GM12891 (cell line): ENCODE results near the gene ABHD16A.

Source experiments
- DNase-seq: peaks from one replicate; pipeline ENCODE4 v3.0.0; 2011; ENCODE audit warnings: low spot score; ENCODE audit not compliant: insufficient read length
- FAIRE-seq: peaks from 2 replicates; lab custom pipeline; 2011; peaks lifted over from hg19 to GRCh38; lab: Jason Lieb, UNC
- PAX5 ChIP-seq: IDR thresholded peaks from 2 replicates; pipeline ENCODE4 v1.6.1; 2011; ENCODE audit warnings: low read length, moderate library complexity, mild to moderate bottlenecking; ENCODE audit not compliant: insufficient read depth, severe bottlenecking
- POLR2A ChIP-seq: IDR thresholded peaks from 2 replicates; pipeline ENCODE4 v1.6.1; 2011; ENCODE audit warnings: low read depth, low read length, control low read depth
- POLR2AphosphoS5 ChIP-seq: IDR thresholded peaks from 2 replicates; pipeline ENCODE4 v1.6.1; 2011; ENCODE audit warnings: low read depth, low read length, control low read depth
- POU2F2 ChIP-seq: IDR thresholded peaks from 2 replicates; pipeline ENCODE4 v1.6.1; 2011; ENCODE audit warnings: low read depth, mild to moderate bottlenecking, control low read depth, low read length, moderate library complexity
- SPI1 ChIP-seq: IDR thresholded peaks from 2 replicates; pipeline ENCODE4 v1.6.1; 2011; ENCODE audit warnings: low read depth, low read length, control low read depth
- TAF1 ChIP-seq: IDR thresholded peaks from 2 replicates; pipeline ENCODE4 v1.6.1; 2011; ENCODE audit warnings: low read depth, low read length, control low read depth

ABHD16A gene

DNA sequence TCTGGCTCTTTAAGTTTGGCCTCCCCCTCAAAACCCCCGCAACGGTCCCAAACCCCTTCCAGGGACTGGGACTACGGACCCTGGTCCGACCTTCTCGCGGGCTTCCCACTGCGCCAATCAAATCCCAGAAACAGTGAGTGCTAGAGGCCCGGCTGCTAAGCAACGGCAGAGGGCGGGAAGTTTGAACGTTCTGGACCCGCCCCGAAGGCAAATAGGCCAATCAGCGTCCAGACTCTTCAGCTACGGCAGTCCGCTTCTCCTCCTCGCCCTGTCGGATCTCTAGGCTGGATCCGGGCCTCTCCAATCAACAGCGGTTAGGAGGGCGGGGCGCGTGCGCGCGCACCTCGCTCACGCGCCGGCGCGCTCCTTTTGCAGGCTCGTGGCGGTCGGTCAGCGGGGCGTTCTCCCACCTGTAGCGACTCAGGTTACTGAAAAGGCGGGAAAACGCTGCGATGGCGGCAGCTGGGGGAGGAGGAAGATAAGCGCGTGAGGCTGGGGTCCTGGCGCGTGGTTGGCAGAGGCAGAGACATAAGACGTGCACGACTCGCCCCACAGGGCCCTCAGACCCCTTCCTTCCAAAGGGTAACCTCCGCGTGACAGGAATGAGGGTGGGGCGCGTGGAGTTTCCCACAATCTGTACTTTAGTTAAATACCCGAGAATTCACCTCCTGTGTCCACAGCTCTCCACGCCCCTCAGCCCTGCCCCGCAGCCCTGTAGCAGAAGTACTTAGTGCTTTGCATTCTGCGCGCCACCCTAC, 36.7 kb upstream of the ABHD16A start, which contains the start of gene MSH5:
TSS of gene MSH5 (plus strand) at position 367 of the 758 bp plus-strand sequence. CDS start 462 bp downstream, outside the sequence.
- DNase-seq (peak; percentile 90), FAIRE-seq (peak; percentile 94)

DNA sequence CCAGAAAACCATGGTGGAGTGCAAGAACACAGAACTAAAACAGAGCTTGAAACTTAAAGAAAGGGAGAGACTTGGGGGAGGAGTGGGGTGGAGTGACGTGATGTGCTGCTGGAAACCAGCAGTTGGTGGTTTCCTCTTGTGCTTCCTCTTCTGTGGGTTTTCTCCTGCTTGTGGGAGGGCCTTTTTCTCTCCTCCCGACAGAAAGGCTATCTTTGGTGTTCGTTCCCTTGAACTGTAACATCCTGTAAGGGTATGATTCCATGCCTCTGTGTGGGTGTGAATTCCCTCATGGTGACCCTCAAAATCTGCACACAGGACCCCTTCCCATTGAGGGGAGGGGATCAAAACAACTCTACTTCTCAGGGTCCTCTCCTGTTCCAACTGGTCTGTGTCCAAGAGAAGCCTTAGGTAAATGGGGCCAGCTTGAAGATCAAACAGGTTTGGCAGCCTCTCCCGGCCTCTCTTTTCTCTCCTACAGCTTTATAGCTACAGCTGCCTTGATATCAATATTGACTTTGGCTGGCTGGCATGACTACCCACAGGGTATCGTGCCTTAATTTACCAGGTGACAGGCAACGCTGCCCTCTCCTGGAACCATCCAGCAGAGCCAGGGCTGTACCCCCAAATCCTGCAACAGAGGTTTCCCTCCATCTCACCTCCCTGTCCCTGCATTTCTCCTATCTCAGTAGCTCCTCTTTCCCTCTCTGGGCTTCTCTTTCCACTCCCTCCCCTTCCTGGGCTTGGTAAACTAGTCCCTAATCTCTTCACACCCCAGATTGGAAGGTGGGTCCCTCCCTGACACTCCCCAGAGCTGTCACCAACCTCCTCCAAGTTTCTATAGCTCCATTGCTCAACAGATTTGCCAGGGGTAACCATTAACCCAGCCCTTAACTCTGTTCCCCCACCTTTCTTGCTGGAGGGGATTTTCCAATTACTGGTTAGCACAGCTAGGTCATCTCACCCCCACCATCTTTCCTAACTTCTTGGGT, 35.2 kb upstream of the ABHD16A start:
- peak; percentile 63 for FAIRE-seq
- DNase-seq: no peak
- TF ChIP-seq PAX5: no peak
- TF ChIP-seq POLR2AphosphoS5: peak; percentile 20; the same call in 1 of the 2 replicates
- no peak for TF ChIP-seq POU2F2
- peak; percentile 75 for TF ChIP-seq SPI1
- no peak for TF ChIP-seq TAF1
- TF ChIP-seq POLR2A: peak; percentile 25

More for the DNA sequence above, 36.7 kb upstream of the ABHD16A start, which contains the start of gene MSH5:
- TF ChIP-seq POLR2AphosphoS5 (0 out of 2 replicates have a peak, but pooled peaks have one; percentile 26), PAX5 (no peak), SPI1 (no peak), POLR2A (peak; percentile 70; the same call in 1 of the 2 replicates), TAF1 (peak; percentile 45), POU2F2 (peak; percentile 37; the same call in 1 of the 2 replicates)

DNA sequence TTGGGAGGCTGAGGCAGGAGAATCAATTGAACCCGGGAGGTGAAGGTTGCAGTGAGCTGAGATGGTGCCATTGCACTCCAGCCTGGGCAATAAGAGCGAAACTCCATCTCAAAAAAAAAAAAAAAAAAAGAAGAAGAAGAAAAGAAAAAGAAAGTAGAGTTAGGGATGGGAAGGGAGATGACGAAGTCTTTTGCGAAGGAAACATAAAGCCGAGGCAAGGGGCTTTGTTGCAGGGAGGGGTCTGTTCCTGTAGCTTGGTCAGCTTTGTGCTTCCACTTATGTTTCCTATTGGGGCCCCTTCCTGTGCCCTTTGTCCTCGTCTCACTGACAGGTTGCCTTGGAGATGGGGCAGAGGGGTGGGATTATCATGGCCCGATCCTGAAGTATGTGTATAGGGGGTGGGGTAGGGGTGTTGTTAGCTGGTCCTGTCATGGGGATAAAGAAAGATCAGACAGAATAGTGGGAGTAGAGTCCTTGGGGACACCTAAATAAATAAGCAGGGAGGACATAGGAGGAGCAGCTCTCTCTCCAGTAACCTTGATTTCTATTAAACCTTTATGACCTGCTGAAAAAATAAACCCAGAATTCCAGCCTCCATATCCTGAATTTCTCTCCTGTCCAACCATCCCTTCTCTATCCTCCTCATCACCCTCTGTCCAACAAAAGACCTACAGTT, 34.3 kb upstream of the ABHD16A start:
- FAIRE-seq: no peak
- TF ChIP-seq PAX5 (no peak), TAF1 (no peak), POLR2A (no peak), SPI1 (no peak), POU2F2 (no peak), POLR2AphosphoS5 (no peak)
- DNase-seq: no peak

DNA sequence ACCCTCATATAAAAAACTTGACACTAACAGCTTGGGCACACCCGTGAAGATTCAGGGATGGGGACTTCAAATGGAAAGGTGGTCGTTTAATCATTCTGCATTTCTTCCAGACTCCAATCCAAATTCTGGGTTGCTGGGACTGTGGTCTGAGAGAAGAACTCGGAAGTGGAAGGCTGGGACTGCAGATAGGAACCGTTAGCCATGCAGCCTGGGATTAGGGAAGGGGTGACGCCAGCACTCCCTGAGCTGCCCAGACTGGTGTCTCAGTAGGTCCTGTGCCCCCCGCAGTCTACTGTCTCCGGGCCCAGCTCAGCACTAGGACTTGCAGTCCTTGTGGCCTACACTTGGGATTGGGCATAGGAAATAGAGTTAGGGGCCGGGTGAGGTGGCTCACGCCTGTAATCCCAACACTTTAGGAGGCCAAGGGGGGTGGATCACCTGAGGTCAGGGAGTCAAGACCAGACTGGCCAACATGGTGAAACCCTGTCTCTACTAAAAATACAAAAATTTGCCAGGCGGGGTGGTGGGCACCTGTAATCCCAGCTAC, 33.7 kb upstream of the ABHD16A start:
- TF ChIP-seq TAF1 (no peak), POU2F2 (0 out of 2 replicates have a peak, but pooled peaks have one; percentile 5), PAX5 (no peak), POLR2A (no peak)
- DNase-seq: no peak
- FAIRE-seq: no peak

DNA sequence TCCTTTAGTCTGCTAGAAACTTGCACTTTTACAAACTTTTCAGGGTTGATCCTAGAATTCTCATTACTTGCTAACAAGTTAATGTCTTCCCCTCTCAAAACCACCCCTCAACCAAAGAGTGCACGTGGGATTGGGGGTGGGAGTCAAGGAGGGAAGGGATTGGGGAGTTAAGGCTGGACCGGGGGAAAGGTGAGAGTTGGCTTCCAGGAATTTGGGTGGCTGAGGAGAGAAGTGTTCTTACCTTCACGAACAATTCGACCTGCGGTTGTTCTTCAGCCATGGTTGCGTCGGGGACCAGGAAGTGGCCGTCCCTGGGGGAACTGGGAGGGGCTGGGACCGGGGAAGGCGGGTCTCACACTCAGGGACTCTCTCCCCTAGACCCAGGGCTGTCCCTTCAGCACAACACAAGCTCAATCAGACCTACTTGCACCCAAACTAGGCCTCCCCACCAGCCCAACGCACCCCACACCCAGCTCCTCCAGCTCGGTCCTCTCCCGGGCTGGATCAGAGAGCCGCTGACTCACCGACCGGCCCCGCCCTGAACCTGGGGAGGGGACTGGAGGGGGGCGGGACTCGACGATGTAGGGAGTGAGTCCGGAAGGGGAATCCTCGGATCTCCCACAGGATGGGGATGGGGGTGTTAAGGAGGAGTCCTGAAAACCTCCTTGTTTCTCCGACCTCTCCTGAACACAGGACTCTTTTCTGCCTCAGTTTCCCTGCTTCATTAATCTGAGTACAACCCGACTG, 33.1 kb upstream of the ABHD16A start, which contains the start of gene CLIC1:
TSS of gene CLIC1 (minus strand) at position 510 of the 747 bp plus-strand sequence. CDS start at position 280, 230 bp downstream.
- TF ChIP-seq PAX5: no peak
- TF ChIP-seq POLR2A: peak; percentile 90
- TF ChIP-seq SPI1: peak; percentile 66
- 0 out of 2 replicates have a peak, but pooled peaks have one; percentile 10 for TF ChIP-seq POU2F2
- peak; percentile 72 for TF ChIP-seq POLR2AphosphoS5
- TF ChIP-seq TAF1: peak; percentile 76; the same call in 1 of the 2 replicates
- DNase-seq (peak; percentile 69), FAIRE-seq (peak; percentile 72)

DNA sequence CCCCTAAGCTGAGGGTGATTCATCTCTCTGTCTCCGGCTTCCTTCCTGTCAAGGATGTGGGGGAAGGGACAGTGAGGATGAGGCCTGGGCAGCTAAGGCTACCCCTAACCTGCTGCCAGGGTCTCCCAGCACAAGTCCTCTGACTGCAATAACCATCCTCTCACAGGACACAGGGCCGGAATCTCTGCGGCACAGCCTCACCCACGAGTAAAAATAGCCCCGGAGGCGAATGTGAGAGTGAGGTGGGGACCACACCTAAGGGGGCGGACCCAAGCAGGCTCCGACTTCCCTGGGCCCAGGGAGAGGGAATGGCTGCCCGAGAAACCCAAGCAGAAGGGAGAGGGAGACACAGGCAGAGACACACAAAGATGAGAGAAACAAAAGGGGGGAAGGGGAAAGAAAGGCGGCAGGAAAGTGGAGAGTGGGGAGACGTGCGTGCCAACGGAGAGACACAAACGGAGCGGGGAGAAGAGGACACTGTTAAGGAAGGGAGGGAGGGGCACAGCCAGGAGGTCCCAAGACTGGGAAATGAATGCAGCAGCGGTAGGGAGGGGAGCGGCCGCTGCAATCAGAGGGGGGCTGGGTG, 31.8 kb upstream of the ABHD16A start:
- DNase-seq: no peak
- FAIRE-seq: peak; percentile 80
- TF ChIP-seq POLR2A (no peak), SPI1 (peak; percentile 41; the same call in 1 of the 2 replicates), TAF1 (0 out of 2 replicates have a peak, but pooled peaks have one; percentile 8), POU2F2 (peak; percentile 80; the same call in 1 of the 2 replicates), POLR2AphosphoS5 (peak; percentile 1; the same call in 1 of the 2 replicates), PAX5 (no peak)

DNA sequence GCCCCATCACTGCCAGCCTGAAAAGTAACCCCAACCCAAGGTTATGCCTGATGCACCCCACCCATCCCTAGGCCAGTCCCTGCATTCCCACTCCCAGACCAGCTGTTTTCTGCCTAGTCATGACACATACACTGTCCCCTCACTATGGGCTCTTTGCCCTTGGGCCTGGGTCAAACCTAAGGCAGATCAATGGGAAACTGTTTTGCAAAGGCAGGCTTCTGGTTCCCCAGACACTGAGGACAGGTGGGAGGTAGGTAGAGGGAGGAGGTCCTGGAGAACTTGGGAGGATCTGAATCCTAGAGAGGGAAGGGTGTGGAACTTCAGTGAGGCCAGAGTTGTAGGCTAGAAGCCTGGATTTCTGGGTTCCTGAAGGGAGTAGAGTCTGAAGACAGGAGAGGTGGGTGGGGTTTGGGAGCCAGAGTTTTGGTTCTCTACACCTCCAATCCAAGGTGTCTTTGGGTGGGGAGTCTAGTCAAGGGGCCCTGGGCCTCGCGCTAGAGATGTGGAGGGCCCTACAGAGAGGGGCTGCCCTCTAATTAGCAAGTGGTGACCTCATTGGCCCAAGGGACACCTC, 31.2 kb upstream of the ABHD16A start:
- FAIRE-seq (no peak), DNase-seq (peak; percentile 65)
- TF ChIP-seq POLR2A: no peak
- TF ChIP-seq POU2F2: no peak
- no peak for TF ChIP-seq TAF1
- TF ChIP-seq PAX5: no peak
- TF ChIP-seq SPI1: no peak
- TF ChIP-seq POLR2AphosphoS5: no peak
